Left ventricle myocardium inferior (tissue), 1 donor: ENCODE results near the gene LBX2. TPM values are rescaled to one million over a fixed set of nuclear protein-coding genes. Genes with fewer than 3 reads are reported as not detected.

Experiments
- DNase-seq: peaks from one replicate; pipeline ENCODE4 v3.0.0-alpha.2; 2020
- H3K27ac ChIP-seq: fragments of 200-600 bp; replicated peaks from 2 replicates; pipeline ENCODE4 v1.8.0; 2021
- H3K27me3 ChIP-seq: fragments of 200-600 bp; 2 replicates; pipeline ENCODE4 v1.8.0; 2021; ENCODE audit warnings: low read depth
- H3K36me3 ChIP-seq: fragments of 200-600 bp; 2 replicates; pipeline ENCODE4 v1.8.0; 2021
- H3K4me1 ChIP-seq: fragments of 200-600 bp; 2 replicates; pipeline ENCODE4 v1.8.0; 2021
- H3K4me3 ChIP-seq: fragments of 200-600 bp; 2 replicates; pipeline ENCODE4 v1.8.0; 2021; ENCODE audit warnings: mild to moderate bottlenecking, moderate library complexity
- H3K9me3 ChIP-seq: fragments of 200-600 bp; replicated peaks from 2 replicates; pipeline ENCODE4 v1.8.0; 2021
- CTCF ChIP-seq: fragments of 200-600 bp; IDR thresholded peaks from 2 replicates; pipeline ENCODE4 v1.8.0; 2021; ENCODE audit warnings: antibody characterized with exemption, mild to moderate bottlenecking, borderline replicate concordance
- intact Hi-C: fragments of 100-400 bp; cut with micrococcal nuclease; formaldehyde crosslinking; loops from one replicate; pipeline ENCODE4 v1.11.0; 2022
- long read RNA-seq: library from polyadenylated mRNA; unstranded; transcript quantifications from one replicate; pipeline ENCODE4 v2.0.0, GENCODE V29; 2021
- total RNA-seq: library from RNA; stranded (reverse); fragmentation: NEBNext Ultra II Directional; extraction: Animal tissue kit (Norgen Biotek cat#: 25700); gene quantifications from one replicate; pipeline ENCODE4 v1.2.1, GENCODE V29; 2021
- donor health status: DM: no; HTN: yes; CAD: no; lungs with severe emphysema.

LBX2 gene
- total RNA-seq, result 0.25 TPM
- long read RNA-seq, result 0 reads

- Histone ChIP-seq H3K36me3 (peaks cover 2% of the 10 kb centered on the region), H3K27ac (no peak within 1 kb of the TSS), H3K9me3 (no peaks in the 10 kb centered on the region), H3K4me3 (peak within 1 kb of the TSS; percentile 50), H3K4me1 (peaks cover 54% of the 10 kb centered on the region), H3K27me3 (peaks cover 78% of the 10 kb centered on the region)
- TF ChIP-seq CTCF, result no peak
- intact Hi-C loops, result no loop called here
- DNase-seq, result no peak
These were observed at the start of gene LBX2 for GRCh38 chr2:74499267-74499939. TSS of gene LBX2 (minus strand) at chr2:74499603. CDS start at chr2:74499537, 66 bp downstream.

DNA sequence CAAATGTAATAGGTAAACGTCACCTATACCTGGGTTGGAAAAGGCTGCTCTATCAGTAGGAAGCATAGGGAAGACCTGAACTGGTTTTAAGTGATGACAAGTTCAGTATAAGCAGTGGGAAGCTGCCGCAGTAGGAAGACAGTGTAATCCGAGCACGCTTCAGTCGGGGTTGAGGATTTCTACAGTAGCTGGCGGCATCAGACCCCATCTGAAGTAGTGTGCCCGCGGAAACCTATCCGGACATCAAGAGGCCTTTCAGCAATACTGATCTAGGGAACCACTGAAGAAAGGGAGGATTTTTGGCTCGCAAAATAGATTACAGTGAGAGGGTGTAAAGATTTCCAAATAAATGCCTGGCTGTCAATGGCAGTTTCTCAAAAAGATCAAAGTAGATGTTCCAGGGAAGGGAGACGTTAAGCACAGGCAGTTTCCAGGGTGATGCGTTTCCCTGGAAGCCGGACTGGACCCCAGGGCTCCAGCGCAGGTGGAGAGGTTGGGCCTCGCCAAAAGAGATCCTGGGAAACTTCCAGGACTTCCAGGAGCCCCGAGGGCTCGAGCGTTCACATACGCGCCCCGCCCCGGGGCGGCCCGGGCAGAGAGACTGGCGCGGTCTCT, 49.0 kb upstream of the LBX2 start:
- TF ChIP-seq CTCF, result no peak
- H3K27ac ChIP-seq, result peak overlapping the region; percentile 89
- intact Hi-C loops, result loop anchor here (10.0 kb wide), 1 partner anchor 64 kb away; the partner anchor contains the start of genes CCDC142 and TTC31
- peak overlapping the region; percentile 71 for H3K4me3 ChIP-seq
- no peaks in the 10 kb centered on the region for H3K9me3 ChIP-seq
- H3K27me3 ChIP-seq, result peaks cover 23% of the 10 kb centered on the region
- DNase-seq, result no peak
- H3K36me3 ChIP-seq, result no peaks in the 10 kb centered on the region
- H3K4me1 ChIP-seq, result peaks cover 38% of the 10 kb centered on the region

- intact Hi-C loops, result loop anchor here (10.0 kb wide), 1 partner anchor 61 kb away; the partner anchor contains the start of genes CCDC142 and TTC31
- no peak for TF ChIP-seq CTCF
- no peak for DNase-seq
These were observed 46.6 kb upstream of the LBX2 start for GRCh38 chr2:74546004-74546403.

GRCh38 chr2:74544634-74545033, 45.2 kb upstream of the LBX2 start:
- intact Hi-C loops, result loop anchor here (10.0 kb wide), 1 partner anchor 60 kb away; the partner anchor contains the start of genes CCDC142 and TTC31
- Histone ChIP-seq H3K27me3 (peaks cover 7% of the 10 kb centered on the region), H3K36me3 (no peaks in the 10 kb centered on the region), H3K4me3 (no peak overlapping the region), H3K4me1 (peaks cover 31% of the 10 kb centered on the region), H3K9me3 (no peaks in the 10 kb centered on the region), H3K27ac (no peak overlapping the region)
- DNase-seq, result no peak
- peak; percentile 20 for TF ChIP-seq CTCF

More at GRCh38 chr2:74546004-74546403, 46.6 kb upstream of the LBX2 start:
- Histone ChIP-seq H3K4me3 (no peak overlapping the region), H3K4me1 (peaks cover 25% of the 10 kb centered on the region), H3K9me3 (no peaks in the 10 kb centered on the region), H3K27me3 (peaks cover 20% of the 10 kb centered on the region), H3K36me3 (no peaks in the 10 kb centered on the region), H3K27ac (no peak overlapping the region)

GRCh38 chr2:74542978-74543377, 43.6 kb upstream of the LBX2 start:
- DNase-seq, result no peak
- intact Hi-C loops, result loop anchor here (10.0 kb wide), 1 partner anchor 58 kb away; the partner anchor contains the start of genes CCDC142 and TTC31
- peaks cover 4% of the 10 kb centered on the region for H3K27me3 ChIP-seq
- TF ChIP-seq CTCF, result no peak
- no peaks in the 10 kb centered on the region for H3K9me3 ChIP-seq
- no peak overlapping the region for H3K4me3 ChIP-seq
- no peaks in the 10 kb centered on the region for H3K36me3 ChIP-seq
- no peak overlapping the region for H3K27ac ChIP-seq
- H3K4me1 ChIP-seq, result peaks cover 20% of the 10 kb centered on the region
